ENCODE results near the gene SLC4A3.

- TF ChIP-seq, protein P1, sequence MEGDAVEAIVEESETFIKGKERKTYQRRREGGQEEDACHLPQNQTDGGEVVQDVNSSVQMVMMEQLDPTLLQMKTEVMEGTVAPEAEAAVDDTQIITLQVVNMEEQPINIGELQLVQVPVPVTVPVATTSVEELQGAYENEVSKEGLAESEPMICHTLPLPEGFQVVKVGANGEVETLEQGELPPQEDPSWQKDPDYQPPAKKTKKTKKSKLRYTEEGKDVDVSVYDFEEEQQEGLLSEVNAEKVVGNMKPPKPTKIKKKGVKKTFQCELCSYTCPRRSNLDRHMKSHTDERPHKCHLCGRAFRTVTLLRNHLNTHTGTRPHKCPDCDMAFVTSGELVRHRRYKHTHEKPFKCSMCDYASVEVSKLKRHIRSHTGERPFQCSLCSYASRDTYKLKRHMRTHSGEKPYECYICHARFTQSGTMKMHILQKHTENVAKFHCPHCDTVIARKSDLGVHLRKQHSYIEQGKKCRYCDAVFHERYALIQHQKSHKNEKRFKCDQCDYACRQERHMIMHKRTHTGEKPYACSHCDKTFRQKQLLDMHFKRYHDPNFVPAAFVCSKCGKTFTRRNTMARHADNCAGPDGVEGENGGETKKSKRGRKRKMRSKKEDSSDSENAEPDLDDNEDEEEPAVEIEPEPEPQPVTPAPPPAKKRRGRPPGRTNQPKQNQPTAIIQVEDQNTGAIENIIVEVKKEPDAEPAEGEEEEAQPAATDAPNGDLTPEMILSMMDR (IDR thresholded peaks at IDR 0.05): no peak
- no peak for TF ChIP-seq POLR2A (IDR thresholded peaks at IDR 0.05)
Measured at GRCh38 chr2:219634951-219635751, 7.7 kb downstream of the SLC4A3 start.

Measured in lower leg skin (tissue), 3 donors.